ENCODE results near the gene CEP89.

Gene CEP89

GRCh38 chr19:32919365-32919764 is 52.4 kb downstream of the CEP89 start:
- in situ Hi-C loops (cut with HindIII; ENCODE audit: low pct_unique_long_range_greater_than_20kb, low sequenced_read_pairs): no loop called here
- TF ChIP-seq JUND (IDR thresholded peaks at IDR 0.05; ENCODE audit: low read depth): no peak
- no peak for DNase-seq (ENCODE audit: low read depth in 1 of 2, low spot score in 1 of 2)

- in situ Hi-C loops (cut with HindIII; ENCODE audit: low pct_unique_long_range_greater_than_20kb, low sequenced_read_pairs): no loop called here
- no peak for TF ChIP-seq JUND (IDR thresholded peaks at IDR 0.05; ENCODE audit: low read depth)
- no peak for DNase-seq (ENCODE audit: low read depth in 1 of 2, low spot score in 1 of 2)
These were observed 54.2 kb downstream of the CEP89 start for GRCh38 chr19:32917616-32917996.

DNA sequence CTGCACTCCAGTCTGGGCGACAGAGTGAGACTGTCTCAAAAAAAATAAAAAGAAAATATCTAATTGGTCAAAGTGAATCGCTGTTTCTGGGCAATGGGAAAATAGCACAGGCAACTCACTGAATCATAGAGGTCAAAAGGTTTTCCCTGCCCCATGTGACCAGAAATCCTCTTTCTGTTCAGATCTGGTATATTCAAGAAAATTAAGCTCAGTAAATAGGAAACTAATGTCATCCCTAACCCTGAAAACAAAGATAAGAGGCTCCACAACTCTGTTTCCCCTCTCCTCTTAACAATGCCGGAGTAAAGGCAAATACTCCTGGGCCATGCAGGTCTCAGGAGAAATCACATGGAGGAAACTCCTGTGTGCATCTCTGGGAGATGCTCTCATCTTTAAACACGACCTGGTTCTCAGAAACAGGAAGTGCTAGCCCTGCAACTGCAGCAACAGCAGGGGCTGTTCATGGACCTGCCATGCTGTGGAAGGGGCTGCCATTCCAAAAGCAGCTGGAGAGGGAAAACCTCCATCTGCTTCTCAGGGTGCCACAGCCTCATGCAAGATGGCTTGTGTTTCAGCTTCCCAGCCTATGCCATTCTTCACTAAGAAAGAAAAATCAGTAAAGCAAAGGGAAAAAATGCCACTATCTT is 54.7 kb downstream of the CEP89 start:
- no peak for DNase-seq (ENCODE audit: low read depth in 1 of 2, low spot score in 1 of 2)
- in situ Hi-C loops (cut with HindIII; ENCODE audit: low pct_unique_long_range_greater_than_20kb, low sequenced_read_pairs): no loop called here
- no peak for TF ChIP-seq JUND (IDR thresholded peaks at IDR 0.05; ENCODE audit: low read depth)

DNA sequence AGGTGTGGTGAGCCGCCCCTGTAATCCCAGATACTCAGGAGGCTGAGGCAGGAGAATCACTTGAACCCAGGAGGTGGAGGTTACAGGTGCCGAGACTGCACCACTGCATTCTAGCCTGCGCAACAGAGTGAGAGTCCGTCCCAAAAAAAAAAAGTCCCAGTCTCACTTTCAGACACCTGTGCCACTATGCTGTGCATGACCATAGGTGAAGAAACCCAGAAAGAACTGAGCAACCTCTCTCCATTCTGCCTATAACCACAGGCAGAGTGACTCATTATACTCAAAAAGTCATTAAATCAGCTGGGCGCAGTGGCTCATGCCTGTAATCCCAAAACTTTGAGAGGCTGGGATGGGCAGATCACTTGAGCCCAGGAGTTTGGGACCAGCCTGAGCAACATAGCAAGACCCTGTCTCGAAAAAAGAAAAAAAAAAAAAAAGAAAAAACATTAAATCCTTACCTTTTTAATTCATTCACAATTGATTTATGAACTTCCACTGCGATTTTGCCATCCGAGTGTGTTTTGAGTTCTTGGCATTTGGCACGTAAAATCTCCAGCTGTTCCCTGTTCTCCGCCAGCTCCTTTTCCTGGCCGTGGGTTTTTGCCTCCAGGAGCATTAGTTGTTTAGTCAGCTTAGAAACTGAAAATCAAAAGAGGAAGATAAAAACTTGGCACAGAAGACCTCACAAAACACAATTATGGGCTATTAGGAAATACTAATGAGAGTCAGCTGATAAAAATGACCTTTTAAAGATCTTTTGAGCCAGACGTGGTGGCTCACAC is 56.7 kb downstream of the CEP89 start:
- in situ Hi-C loops (cut with HindIII; ENCODE audit: low pct_unique_long_range_greater_than_20kb, low sequenced_read_pairs): no loop called here
- no peak for DNase-seq (ENCODE audit: low read depth in 1 of 2, low spot score in 1 of 2)
- no peak for TF ChIP-seq JUND (IDR thresholded peaks at IDR 0.05; ENCODE audit: low read depth)

GRCh38 chr19:32911467-32911866 is 60.3 kb downstream of the CEP89 start:
- in situ Hi-C loops (cut with HindIII; ENCODE audit: low pct_unique_long_range_greater_than_20kb, low sequenced_read_pairs): no loop called here
- DNase-seq (ENCODE audit: low read depth in 1 of 2, low spot score in 1 of 2): no peak
- TF ChIP-seq JUND (IDR thresholded peaks at IDR 0.05; ENCODE audit: low read depth): no peak

DNA sequence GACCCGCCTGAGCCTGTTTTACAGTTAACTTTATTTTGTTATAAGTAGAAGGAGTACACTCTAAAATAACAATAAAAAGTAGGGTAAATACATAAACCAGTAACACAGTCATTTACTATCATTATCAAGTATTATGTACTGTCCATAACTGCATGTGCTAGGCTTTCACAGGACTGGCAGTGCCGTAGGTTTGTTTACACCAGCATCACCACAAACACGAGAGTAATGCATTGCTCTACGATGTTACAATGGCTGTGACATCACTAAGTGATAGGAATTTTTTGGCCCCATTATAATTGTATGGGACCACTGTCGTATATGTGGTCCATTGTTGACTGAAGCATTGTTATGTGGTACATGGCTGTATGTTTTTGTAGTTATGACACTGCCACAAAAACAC is 60.9 kb downstream of the CEP89 start:
- in situ Hi-C loops (cut with HindIII; ENCODE audit: low pct_unique_long_range_greater_than_20kb, low sequenced_read_pairs): no loop called here
- DNase-seq (ENCODE audit: low read depth in 1 of 2, low spot score in 1 of 2): no peak
- TF ChIP-seq JUND (IDR thresholded peaks at IDR 0.05; ENCODE audit: low read depth): no peak

DNA sequence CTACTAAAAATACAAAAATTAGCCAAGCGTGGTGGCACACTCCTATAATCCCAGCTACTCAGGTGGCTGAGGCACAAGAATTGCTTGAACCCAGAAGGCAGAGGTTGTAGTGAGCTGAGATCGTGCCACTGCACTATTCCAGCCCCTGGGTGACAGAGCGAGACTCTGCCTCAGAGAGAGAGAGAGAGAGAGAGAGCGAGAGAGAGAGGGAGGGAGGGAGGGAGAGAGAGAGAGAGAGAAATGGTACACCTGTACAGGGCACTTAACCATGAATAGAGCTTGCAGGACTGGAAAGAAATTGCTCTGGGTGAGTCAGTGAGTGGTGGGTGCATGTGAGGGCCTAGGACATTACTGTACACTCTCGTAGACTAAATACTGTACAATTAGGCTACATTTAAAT is 61.7 kb downstream of the CEP89 start:
- no peak for DNase-seq (ENCODE audit: low read depth in 1 of 2, low spot score in 1 of 2)
- in situ Hi-C loops (cut with HindIII; ENCODE audit: low pct_unique_long_range_greater_than_20kb, low sequenced_read_pairs): no loop called here
- no peak for TF ChIP-seq JUND (IDR thresholded peaks at IDR 0.05; ENCODE audit: low read depth)

DNA sequence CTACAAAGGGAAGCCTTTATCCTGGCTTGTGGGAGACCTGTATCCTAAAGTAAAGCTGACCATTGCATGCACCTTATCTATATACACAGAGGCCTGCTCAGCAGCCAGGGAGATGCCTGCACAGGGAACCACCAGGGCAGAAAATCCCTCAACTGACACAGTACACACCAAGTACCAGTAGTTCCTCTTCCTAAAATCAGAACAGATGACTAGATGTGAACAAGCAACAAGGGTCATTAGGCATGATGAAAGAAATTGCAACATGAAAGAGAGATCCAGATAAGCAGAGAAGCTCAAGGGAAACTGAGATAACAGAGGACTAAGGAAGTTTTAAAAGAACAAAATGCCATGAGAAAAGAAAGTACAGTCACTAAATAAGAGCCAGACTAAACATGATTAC is 62.5 kb downstream of the CEP89 start:
- TF ChIP-seq JUND (IDR thresholded peaks at IDR 0.05; ENCODE audit: low read depth): no peak
- in situ Hi-C loops (cut with HindIII; ENCODE audit: low pct_unique_long_range_greater_than_20kb, low sequenced_read_pairs): no loop called here
- no peak for DNase-seq (ENCODE audit: low read depth in 1 of 2, low spot score in 1 of 2)

GRCh38 chr19:32908641-32909190 is 63.0 kb downstream of the CEP89 start:
- TF ChIP-seq JUND (IDR thresholded peaks at IDR 0.05; ENCODE audit: low read depth): no peak
- in situ Hi-C loops (cut with HindIII; ENCODE audit: low pct_unique_long_range_greater_than_20kb, low sequenced_read_pairs): no loop called here
- DNase-seq (ENCODE audit: low read depth in 1 of 2, low spot score in 1 of 2): no peak

GRCh38 chr19:32902448-32902847 is 69.3 kb downstream of the CEP89 start:
- no peak for TF ChIP-seq JUND (IDR thresholded peaks at IDR 0.05; ENCODE audit: low read depth)
- no peak for DNase-seq (ENCODE audit: low read depth in 1 of 2, low spot score in 1 of 2)
- in situ Hi-C loops (cut with HindIII; ENCODE audit: low pct_unique_long_range_greater_than_20kb, low sequenced_read_pairs): no loop called here

- no peak for DNase-seq (ENCODE audit: low read depth in 1 of 2, low spot score in 1 of 2)
- in situ Hi-C loops (cut with HindIII; ENCODE audit: low pct_unique_long_range_greater_than_20kb, low sequenced_read_pairs): no loop called here
- TF ChIP-seq JUND (IDR thresholded peaks at IDR 0.05; ENCODE audit: low read depth): no peak
These were observed 70.1 kb downstream of the CEP89 start for GRCh38 chr19:32901504-32902161.

- in situ Hi-C loops (cut with HindIII; ENCODE audit: low pct_unique_long_range_greater_than_20kb, low sequenced_read_pairs): no loop called here
- DNase-seq (ENCODE audit: low read depth in 1 of 2, low spot score in 1 of 2): no peak
- TF ChIP-seq JUND (IDR thresholded peaks at IDR 0.05; ENCODE audit: low read depth): no peak
These were observed 75.1 kb downstream of the CEP89 start for GRCh38 chr19:32896516-32897214.

Measured in T47D (cell line).